ENCODE results near the gene PLEKHD1. TPM values are rescaled to one million over a fixed set of nuclear protein-coding genes. Genes with fewer than 3 reads are reported as not detected.
A peak's percentile ranks its signal among the peaks of the same experiment; 100 is the strongest.

Gene PLEKHD1
- total RNA-seq, 2 donors from 2014 or later = 0.05 to 0.10 TPM

DNA sequence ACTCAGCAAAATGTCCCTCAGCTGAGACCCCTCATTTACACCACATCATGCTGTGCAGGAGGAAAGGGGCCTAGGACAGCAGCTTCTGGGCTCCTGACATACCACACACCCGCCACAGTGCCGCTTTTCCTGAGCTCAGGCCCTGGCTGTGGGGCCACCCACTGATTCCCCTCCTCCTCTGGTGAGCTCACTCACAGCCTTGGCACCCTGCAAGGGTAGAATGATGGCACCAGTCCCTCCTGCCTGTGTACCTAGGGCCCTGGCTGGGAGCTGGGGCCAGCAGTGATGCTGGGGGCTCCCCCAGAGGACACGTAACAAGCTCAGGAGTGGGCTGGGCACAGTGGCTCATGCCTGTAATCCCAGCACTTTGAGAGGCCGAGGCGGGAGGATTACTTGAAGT lies 44.4 kb downstream of the PLEKHD1 start:
- Histone ChIP-seq H3K27me3 (no peaks in the 10 kb centered on the region), H3K4me3 (no peak overlapping the region), H3K36me3 (no peaks in the 10 kb centered on the region), H3K9me3 (no peaks in the 10 kb centered on the region), H3K9ac (ENCODE audit: low read depth in 2 of 2, low read length in 2 of 2) (no peak overlapping the region), H3K27ac (no peak overlapping the region), H3K4me1 (no peaks in the 10 kb centered on the region)
- TF ChIP-seq, protein P1, sequence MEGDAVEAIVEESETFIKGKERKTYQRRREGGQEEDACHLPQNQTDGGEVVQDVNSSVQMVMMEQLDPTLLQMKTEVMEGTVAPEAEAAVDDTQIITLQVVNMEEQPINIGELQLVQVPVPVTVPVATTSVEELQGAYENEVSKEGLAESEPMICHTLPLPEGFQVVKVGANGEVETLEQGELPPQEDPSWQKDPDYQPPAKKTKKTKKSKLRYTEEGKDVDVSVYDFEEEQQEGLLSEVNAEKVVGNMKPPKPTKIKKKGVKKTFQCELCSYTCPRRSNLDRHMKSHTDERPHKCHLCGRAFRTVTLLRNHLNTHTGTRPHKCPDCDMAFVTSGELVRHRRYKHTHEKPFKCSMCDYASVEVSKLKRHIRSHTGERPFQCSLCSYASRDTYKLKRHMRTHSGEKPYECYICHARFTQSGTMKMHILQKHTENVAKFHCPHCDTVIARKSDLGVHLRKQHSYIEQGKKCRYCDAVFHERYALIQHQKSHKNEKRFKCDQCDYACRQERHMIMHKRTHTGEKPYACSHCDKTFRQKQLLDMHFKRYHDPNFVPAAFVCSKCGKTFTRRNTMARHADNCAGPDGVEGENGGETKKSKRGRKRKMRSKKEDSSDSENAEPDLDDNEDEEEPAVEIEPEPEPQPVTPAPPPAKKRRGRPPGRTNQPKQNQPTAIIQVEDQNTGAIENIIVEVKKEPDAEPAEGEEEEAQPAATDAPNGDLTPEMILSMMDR (IDR thresholded peaks at IDR 0.05) = no peak
- intact Hi-C loops (cut with DNase I) = no loop called here
- no peak for DNase-seq

DNA sequence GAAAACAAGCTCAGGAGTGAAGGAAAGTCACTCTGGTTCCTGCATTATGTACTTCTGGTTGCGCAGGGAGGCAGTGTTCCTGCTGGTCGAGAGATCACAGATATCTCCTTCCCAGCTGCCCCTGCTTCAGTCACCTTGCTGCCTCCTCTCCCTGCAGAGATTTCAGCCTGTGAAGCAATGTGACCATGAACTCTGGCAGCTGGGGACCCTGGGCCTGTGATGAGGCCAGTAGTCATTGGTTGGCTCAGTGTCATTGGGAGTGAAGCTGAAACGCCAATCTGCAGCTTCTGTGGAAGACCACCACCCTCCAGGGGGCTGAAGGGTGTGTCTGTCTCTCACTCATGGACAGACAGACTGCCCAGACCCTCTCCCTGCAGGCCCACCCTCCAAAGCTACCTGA lies 45.0 kb downstream of the PLEKHD1 start:
- intact Hi-C loops (cut with DNase I) = no loop called here
- Histone ChIP-seq H3K27me3 (no peaks in the 10 kb centered on the region), H3K9ac (ENCODE audit: low read depth in 2 of 2, low read length in 2 of 2) (no peak overlapping the region), H3K36me3 (no peaks in the 10 kb centered on the region), H3K4me3 (no peak overlapping the region), H3K27ac (no peak overlapping the region), H3K4me1 (no peaks in the 10 kb centered on the region), H3K9me3 (no peaks in the 10 kb centered on the region)
- no peak for DNase-seq
- TF ChIP-seq, protein P1 (IDR thresholded peaks at IDR 0.05) = no peak

DNA sequence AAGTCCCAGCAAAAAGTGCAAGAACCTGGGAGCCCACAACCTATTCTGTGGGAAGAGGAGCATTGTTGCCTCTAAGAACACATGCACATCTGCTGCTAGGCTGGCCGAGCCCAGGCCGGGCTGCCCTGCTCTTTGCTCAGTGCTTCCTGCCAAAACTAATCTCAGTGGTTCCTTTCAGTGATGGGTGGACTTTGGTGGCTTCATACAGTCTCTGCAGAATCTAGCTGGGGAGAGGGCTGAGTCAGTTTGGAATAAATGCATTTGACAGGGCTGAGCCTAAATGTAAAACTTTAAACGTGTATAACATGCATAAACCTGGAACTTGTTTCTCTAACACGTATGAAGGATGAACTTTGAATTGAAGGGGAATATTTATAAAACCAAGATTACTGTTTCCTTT lies 45.6 kb downstream of the PLEKHD1 start:
- Histone ChIP-seq H3K4me3 (no peak overlapping the region), H3K27me3 (no peaks in the 10 kb centered on the region), H3K27ac (no peak overlapping the region), H3K9me3 (no peaks in the 10 kb centered on the region), H3K9ac (ENCODE audit: low read depth in 2 of 2, low read length in 2 of 2) (no peak overlapping the region), H3K4me1 (no peaks in the 10 kb centered on the region), H3K36me3 (no peaks in the 10 kb centered on the region)
- no peak for DNase-seq
- TF ChIP-seq, protein P1 (IDR thresholded peaks at IDR 0.05) = no peak
- intact Hi-C loops (cut with DNase I) = no loop called here

DNA sequence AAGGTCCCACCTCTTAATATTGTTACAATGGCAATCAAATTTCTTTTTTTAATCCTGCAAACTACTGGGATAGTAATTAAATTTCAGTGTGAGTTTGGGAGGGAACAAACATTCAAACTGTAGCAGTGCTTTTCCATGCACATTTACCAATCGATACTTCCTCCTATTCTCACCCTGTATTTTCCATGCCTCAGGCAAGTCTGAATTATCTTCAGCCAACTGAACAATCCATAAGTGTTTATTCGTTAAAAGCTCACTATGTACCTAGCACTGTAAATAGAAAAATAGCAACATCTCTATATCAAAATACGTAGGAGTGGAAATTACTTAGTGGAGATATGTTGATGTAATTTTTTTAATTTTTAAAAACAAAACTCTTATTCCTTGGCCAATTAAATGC lies 46.6 kb downstream of the PLEKHD1 start:
- H3K4me3 ChIP-seq = no peak overlapping the region
- no peaks in the 10 kb centered on the region for H3K4me1 ChIP-seq
- TF ChIP-seq, protein P1 (IDR thresholded peaks at IDR 0.05) = no peak
- no peak overlapping the region for H3K27ac ChIP-seq
- H3K9ac ChIP-seq (ENCODE audit: low read depth in 2 of 2, low read length in 2 of 2) = no peak overlapping the region
- no peaks in the 10 kb centered on the region for H3K9me3 ChIP-seq
- intact Hi-C loops (cut with DNase I) = no loop called here
- no peaks in the 10 kb centered on the region for H3K27me3 ChIP-seq
- H3K36me3 ChIP-seq = no peaks in the 10 kb centered on the region
- no peak for DNase-seq

DNA sequence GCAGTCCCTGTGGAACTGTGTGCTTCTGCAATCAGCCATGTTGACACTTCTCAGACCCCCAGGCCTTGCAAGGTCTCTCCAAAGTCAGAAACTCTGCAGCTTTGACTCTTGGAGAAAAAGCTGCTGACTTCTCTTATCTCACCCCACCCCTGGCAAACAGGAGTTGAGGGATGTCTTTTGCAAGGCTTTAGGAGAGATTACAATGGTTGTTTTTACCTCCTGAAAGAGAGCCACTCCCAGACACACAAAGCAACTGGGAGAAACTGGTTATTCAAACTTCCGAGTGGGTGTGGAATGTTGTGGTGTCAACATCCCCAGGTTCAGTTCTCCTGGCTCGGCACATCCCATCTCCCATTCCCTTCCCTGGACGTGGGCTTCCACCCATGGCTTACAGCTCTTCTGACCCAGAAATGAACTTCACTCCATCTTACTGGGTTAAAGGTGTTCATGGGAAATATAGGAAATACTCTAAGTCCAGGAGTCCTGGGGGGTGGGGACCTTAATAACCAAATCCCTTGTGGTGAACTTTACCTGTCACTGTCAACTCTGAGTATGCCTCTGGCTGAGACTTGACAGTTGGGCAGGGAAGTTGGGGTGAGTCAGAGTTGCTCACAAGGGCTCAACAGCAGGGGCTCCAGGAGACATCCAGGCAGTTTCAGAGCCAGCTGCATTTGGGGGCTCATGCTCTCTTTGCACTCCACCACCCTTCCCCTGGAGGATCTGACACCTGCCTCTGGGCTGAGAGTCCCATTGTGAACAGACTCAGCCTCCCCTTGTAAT lies 48.2 kb downstream of the PLEKHD1 start:
- Histone ChIP-seq H3K27me3 (no peaks in the 10 kb centered on the region), H3K4me1 (no peaks in the 10 kb centered on the region), H3K9ac (ENCODE audit: low read depth in 2 of 2, low read length in 2 of 2) (no peak overlapping the region), H3K27ac (no peak overlapping the region), H3K9me3 (no peaks in the 10 kb centered on the region), H3K4me3 (no peak overlapping the region), H3K36me3 (no peaks in the 10 kb centered on the region)
- intact Hi-C loops (cut with DNase I) = no loop called here
- DNase-seq = peak; percentile 71
- TF ChIP-seq, protein P1 (IDR thresholded peaks at IDR 0.05) = no peak
